Fibroblast of gingiva (primary cell): Measurements from ENCODE around the gene BCL6.

ENCODE experiments used
- DNase-seq: peaks from one replicate; pipeline ENCODE4 v3.0.0-alpha.2; 2011; ENCODE audit warnings: low read depth

Gene BCL6

DNA sequence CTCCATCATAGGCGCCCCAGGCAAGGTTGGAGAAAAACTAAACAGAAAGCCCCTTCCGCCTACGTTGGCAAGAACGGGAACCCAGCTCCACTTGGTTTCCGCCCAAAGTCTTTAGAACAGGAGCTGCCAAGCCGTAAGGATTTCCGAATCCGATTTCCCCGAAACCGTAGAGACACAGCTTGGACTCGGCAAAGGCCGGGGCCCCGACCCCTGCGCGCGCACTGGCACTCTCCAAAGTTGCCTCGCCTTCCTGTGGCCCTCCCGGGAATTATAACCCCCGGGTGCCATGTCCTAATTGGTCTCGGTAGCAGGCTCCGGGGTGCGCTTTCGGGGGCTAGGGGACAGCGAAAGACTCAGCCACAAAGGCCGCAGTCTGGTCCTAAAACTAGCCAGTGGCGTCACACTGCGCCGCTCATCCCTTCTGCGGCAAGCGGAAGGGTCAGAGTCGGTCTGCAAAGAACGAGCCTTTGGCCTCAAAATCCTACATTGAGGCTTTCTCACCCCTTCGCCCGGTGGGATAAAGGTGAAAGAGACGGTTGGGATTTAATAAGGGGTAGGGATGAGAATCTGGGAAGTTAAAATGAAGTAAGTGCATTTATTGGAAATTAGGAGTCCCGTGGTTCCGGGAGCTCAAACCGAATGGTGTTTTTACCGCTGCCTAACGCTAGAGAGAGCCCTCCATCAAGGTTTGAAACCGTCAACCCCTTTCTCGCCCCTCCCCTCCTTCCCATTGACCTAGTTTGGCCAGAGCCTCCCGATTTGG is 6.8 kb downstream of the BCL6 start:
- peak; percentile 92 for DNase-seq

DNA sequence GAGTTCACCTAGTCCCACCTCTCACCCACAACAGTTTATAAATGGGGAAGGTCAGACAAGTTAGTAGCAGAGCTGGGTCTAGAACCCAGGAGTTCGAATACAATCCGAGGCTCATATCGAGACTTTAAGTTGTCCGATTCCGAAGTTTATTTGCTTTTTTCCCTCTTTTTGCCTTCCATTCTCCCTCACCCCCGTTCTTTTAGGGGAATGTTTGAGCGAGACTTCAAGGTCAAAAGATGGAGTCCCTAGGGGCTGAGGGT is 7.3 kb downstream of the BCL6 start:
- DNase-seq, result no peak

DNA sequence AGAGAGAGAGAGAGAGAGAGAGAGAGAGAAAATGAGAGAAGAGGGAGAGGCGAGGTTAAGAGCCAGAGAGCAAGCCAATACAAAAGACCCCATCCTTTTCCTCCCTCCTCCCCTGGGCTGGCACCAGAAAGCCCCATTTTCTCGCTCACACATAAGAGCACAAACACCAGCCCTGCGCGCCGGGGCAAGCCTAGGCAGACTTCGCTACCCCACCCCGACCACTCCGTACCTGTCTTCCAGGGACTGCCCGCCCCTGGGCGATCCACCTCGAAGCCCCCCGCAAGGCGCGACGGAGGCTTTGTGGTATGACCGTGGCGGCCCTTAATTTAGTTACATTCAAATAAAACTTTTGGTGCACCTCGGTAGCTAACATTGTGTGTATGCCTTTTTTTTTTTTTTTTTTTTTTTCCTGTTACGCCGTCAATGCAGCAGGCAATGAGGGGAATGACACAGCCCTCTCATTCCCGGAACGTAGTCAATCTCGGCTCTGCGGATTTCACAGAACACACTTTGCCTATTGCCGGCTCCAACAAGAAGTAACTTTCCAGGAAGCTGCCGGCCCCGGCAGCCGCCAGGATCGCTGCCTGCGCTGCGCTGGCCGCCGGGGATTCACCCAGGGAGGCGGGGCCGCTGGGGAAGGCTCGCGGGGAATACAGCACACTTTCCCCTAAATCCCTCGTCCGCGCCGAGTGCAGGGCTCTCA is 7.7 kb downstream of the BCL6 start:
- peak; percentile 71 for DNase-seq

DNA sequence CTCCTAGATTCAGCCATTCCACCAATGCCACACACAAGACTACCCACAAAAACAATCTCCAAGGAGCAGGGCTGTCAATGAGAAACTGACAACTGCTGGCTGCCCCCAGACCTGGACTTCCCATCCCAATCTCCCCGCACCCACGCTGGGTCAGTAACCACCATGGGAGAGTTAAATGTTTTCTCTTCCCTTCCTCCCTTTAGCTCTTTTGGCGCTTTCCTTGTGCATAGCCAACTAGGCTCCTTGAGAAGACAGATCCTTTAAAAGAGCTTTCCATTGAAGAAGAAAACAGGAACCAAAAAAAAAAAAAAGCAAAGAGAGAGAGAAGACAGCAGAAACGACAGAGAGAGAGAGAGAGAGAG is 8.3 kb downstream of the BCL6 start:
- DNase-seq, result no peak

DNA sequence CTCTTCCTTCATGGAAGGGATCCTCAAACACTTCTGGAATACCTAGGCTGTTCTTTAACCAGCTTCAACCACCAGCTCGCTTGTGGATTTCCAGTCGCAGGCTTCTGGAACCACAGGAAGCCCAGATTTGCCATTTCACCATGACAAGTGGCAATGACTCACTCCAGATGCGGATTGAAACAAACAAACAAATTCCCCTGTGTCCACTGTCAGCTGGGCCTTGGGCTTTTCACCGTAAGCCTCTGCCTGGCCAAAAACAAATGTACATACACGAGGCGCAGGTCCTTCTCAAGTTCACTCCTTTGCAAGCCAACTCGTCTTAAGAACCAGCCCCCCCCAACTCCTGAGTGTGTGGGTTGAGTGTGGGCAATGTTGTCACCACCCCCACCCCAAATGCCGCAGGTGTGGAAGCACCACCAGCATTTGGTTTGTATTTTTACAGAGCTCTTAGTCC is 8.8 kb downstream of the BCL6 start:
- peak; percentile 88 for DNase-seq

DNA sequence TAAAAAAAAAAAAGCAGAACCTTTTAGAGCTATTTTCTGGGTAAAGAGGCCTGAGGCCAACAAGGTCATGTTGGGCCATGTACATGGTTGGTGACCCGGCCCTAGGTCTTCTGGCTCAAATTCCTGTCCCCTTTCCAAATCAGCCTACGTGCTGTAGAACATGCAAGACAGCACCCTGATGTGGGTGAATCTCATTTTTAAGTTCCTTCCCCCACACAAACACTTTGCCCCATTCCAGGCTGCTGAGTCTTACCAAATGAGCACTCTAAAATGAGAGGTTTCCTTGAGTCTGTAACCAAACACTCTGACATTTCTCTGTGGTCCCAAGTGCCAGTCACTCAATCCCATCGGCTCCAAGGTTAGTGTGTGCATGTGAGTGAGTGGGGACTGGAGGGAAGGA is 9.4 kb downstream of the BCL6 start:
- DNase-seq, result peak; percentile 18

- DNase-seq, result no peak
Observed at GRCh38 chr3:187735383-187735782, 9.9 kb downstream of the BCL6 start.

DNA sequence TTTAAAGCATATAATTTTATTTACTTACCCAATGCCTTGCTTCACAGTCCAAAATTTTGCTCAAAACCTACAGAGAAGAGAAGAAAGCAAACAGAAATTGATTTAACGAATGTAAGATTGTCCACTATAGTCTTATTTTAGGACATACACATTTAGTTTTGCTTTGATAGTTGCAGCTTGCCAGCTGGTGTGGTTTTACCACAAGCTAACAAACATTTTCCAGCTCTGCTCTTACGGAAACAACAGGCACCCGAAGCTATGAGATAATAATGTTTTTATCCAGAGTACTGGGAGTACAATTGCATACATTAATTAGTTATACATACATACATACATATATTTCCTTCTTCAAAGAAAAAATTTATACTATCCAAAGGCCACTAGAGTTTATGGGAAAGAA is 10.4 kb downstream of the BCL6 start:
- DNase-seq, result no peak

- DNase-seq, result no peak
Observed at GRCh38 chr3:187733371-187733770, 11.9 kb downstream of the BCL6 start.

- DNase-seq, result no peak
Observed at GRCh38 chr3:187729598-187729997, 15.7 kb downstream of the BCL6 start.

DNA sequence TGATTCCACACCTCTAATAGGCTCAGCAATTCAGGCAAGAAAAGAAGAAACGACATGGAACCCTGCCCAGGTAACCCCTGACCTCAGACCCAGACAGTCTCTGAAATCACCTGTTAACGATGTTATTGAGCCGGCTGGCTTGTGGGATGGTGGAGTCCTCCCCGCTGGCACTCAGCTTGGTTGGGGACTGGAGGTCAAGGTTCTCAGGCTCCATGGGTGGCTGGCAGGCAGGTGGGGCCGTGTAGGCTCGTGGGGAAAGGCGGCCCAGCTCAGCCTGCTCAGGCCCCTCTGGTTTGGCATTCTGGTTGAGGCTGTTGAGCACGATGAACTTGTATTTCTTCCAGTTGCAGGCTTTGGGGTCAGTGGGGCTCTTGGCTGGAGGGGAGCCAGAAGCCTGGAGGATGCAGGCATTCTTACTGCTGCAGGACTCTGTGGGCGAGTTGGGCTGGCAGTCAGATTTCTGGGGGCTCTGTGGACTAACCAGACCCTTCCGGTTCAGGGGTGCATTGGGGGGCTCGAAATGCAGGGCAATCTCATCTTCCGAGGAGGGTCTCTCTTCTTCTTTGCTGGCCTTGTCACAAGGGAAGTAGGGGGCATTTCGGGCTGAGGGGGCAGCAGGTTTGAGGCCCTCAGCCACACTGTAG is 16.2 kb downstream of the BCL6 start:
- DNase-seq, result no peak

- DNase-seq, result no peak
Observed at GRCh38 chr3:187728248-187728647, 17.0 kb downstream of the BCL6 start.

DNA sequence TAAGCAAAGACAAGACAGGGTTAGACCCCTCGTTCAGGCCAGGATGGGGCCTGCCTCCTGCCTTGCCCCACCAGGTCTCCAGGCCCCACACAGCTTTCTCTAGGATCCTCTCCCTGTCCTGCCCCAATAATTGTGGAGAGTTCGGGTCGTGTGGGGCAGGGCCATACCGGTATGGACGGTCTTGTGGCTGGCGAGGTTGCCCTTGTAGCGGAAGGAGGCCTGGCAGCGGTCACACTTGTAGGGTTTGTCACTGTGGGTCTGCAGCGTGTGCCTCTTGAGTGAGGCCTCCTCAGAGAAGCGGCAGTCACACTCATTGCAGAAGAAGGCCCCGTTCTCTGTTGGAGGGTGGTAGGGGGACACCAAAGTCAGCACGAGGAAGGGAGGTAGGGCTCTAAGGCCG is 18.7 kb downstream of the BCL6 start:
- no peak for DNase-seq

DNA sequence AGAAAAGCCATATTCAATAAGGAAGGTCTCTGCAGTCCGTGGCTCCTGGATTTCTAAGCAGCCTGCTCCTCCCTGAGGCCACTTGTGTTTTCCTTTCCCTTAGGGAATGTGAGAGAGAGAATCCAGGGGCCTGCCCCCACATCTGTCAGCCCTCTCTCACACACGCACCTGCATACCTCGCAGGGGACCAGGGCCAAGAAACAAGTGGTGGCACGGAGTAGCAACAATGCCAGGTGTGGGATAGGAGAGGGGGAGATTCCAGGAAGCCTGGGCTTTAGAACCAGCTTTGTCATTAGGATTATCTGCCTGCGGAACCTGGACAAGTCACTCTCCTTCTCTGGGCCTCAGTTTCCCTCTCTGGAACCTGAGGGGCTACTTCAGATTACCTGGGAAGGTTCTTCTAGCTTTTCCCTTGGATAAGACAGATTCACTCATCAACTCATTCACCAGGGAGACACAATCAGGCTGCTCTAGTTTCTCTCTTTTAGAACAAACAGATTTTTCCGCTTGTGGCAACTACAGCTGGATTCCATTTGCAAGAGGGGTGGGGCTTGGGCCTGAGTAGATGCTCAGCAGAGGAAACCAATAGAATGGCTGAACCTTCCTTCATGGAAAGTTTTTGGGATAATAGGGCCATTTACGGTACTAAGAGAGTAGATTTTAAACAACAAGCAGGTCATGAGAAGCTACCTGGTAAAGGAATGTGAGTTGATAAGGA is 19.5 kb downstream of the BCL6 start:
- DNase-seq, result peak; percentile 47

DNA sequence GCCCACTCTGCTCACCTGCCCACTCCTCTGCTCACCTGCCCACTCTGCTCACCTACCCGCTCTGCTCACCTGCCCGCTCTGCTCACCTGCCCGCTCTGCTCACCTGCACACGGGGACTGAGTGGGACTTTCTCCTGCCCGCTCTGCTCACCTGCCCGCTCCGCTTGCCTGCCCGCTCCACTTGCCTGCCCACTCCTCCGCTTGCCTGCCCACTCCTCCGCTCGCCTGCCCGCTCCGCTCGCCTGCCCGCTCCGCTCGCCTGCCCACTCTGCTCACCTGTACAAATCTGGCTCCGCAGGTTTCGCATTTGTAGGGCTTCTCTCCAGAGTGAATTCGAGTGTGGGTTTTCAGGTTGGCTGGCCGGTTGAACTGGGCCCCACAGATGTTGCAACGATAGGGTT is 20.0 kb downstream of the BCL6 start:
- no peak for DNase-seq

DNA sequence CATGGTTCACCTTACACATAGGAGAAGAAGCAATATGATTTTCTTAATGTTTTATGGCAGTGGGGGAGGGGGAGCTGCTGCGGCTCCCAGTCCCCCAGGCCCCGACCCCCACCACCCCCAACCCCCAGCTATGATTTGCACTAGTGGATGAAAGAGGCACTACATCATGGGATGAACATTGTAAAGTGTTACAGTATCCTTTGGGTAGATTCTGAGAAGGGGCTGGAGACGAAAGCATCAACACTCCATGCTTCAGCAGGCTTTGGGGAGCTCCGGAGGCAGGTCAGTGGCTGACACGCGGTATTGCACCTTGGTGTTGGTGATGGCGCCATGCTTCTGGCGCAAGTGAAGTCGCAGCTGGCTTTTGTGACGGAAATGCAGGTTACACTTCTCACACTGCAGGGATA is 23.1 kb downstream of the BCL6 start:
- DNase-seq, result no peak

DNA sequence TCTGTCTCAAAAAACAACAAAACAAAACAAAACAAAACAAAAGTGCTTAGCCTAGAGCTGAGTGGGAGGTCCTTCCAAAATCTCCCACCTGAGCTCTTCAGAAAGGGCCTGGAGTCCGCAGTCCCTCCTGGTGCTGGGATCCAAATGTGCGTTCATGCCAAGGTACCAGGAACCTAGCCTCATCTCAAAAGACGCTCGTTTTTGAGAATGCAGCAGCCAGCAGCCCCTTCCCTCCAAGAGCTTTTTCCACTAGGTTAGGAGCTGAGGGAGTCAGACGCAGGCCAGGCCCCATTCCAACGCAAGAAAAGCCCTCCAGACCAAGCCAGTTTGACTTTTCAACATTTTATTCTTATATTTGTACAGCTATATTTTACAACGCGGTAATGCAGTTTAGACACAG is 24.2 kb downstream of the BCL6 start:
- no peak for DNase-seq

DNA sequence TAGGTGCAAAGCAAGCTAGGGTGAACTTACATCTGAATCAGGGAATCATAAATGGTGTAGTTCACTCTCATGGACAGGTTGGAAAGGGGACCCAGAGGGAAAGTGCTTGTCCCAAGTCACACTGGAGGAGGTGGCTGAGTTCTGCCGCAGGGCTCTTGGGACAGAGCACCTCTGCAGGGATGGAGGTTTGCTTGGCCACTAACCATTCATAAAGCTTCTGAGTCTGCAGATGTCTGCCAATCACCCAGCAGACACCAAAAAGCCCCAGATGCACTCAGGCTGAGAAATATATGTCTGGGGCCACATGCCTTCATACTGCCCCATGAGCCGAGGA is 25.0 kb downstream of the BCL6 start:
- DNase-seq, result no peak

DNA sequence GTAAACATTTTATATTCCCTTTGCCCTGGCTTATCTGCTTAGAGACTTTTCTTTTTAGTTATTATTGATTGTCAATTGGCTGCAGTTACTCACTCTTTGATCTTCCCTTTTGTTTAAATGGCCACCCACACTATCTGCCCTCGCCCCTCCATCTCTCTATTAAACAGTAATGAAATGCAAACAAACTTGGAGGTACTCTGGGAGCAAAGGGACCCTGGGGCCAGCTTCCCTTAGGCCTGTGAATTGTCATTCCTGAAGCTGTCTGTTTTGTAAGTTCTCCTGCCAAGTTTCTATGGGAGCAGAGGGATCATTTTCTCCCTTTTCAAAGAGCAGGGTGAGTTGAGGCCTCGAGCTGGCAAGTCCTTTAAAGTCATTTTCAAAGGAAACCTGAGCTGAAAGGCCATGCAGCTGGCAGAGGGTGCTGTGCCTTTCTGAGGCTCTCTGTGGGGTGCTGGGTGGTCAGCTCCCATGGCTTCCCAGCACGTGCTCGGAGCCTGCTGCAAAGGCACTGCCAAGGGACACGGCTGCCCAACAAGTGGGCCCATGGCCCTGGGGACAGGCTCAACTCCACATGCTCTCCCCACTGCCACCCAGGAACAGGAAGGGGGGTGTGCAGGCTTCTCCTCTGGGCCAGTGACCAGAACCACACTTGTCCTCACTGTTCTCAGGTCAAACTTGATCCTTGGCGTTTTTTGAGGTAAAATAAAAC is 25.5 kb downstream of the BCL6 start:
- DNase-seq, result peak; percentile 59

DNA sequence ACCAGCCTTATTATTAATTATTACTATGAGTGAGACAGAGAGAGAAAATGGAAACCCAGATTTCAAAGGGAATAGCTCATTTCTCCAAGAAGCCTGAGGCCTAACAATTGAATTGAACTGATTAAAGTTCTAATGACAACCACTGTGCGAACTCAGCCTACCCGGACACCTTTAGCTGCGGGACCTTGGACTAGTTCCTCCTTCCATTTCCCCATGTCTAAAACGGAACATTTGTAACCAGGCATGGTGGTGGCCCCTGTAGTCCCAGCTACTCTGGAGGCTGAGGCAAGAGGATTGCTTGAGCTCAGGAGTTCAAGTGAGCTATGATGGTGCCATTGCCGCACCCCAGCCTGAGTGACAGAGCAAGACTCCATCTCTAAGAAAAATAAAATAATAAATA is 26.5 kb downstream of the BCL6 start:
- DNase-seq, result no peak

GRCh38 chr3:187717572-187717971 is 27.7 kb downstream of the BCL6 start:
- DNase-seq, result peak; percentile 34

- DNase-seq, result peak; percentile 60
Observed at GRCh38 chr3:187714404-187714979, 30.8 kb downstream of the BCL6 start.
